ENCODE measurements around the gene BRD7.

Gene BRD7

DNA sequence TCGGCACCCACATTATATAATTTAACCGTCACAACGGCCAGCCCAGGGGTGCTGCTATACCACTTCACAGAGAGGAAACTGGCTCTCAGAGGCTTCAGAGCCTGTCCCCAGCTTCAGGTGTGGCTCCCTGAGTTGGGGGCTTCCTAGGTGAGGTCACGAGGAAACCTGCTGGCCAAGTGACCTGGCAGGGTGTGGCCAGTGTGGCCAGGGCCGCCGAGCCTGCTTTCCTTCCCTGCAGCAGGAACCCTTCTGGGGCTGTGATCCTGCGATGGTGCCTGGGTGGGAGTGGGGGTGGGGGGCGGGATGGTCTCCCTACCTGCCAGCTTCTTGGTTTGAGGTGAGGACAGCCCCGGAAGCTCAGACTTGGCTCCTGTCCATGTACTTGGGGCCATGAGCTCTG lies 62.5 kb downstream of the BRD7 start:
- POLR2A ChIA-PET: interaction anchor here (0.6 kb wide), 1 partner anchor 23 kb away, joined by 3 read pairs; no protein-coding TSS in a partner anchor
- TF ChIP-seq, protein P1, sequence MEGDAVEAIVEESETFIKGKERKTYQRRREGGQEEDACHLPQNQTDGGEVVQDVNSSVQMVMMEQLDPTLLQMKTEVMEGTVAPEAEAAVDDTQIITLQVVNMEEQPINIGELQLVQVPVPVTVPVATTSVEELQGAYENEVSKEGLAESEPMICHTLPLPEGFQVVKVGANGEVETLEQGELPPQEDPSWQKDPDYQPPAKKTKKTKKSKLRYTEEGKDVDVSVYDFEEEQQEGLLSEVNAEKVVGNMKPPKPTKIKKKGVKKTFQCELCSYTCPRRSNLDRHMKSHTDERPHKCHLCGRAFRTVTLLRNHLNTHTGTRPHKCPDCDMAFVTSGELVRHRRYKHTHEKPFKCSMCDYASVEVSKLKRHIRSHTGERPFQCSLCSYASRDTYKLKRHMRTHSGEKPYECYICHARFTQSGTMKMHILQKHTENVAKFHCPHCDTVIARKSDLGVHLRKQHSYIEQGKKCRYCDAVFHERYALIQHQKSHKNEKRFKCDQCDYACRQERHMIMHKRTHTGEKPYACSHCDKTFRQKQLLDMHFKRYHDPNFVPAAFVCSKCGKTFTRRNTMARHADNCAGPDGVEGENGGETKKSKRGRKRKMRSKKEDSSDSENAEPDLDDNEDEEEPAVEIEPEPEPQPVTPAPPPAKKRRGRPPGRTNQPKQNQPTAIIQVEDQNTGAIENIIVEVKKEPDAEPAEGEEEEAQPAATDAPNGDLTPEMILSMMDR (IDR thresholded peaks at IDR 0.05; ENCODE audit: control extremely low read depth, extremely low read depth, low read depth, missing control alignments): no peak
- DNase-seq (ENCODE audit: extremely low spot score): no peak
- CTCF ChIA-PET: interaction anchor here (0.8 to 4.7 kb wide), 2 partner anchors 20 to 359 kb away, joined by 5 to 24 read pairs; no protein-coding TSS in a partner anchor

DNA sequence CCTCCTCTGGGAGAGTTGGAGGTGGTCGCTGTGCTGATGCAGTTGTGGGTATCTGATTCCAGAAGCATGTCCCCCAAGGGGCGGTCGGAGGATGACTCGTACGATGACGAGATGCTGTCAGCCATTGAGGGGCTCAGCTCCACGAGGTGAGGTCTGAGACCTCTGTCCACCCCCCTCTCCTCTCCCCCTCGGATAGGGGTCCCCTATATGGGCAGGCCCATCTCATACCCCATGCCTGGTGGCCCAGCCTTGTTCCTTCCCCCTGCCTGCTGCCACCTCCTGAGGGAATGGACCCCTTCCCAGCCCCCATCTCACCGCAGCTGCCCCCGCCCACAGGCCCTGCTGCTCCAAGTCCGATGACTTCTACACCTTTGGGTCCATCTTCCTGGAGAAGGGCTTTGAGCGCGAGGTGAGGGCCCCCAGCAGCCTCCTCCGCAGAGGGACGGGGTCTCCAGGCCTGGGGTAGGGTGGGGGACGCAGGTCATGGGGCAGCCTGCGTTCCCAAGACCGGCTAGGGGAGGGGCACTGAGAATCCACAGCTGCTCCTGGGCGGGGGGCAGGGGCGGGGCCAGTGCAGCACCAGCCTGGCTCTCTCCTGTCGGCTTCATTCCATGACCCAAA lies 63.2 kb downstream of the BRD7 start:
- DNase-seq (ENCODE audit: extremely low spot score): no peak
- CTCF ChIA-PET: interaction anchor here (0.8 to 4.7 kb wide), 2 partner anchors 21 to 360 kb away, joined by 5 to 24 read pairs; no protein-coding TSS in a partner anchor
- TF ChIP-seq, protein P1 (IDR thresholded peaks at IDR 0.05; ENCODE audit: control extremely low read depth, extremely low read depth, low read depth, missing control alignments): no peak
- POLR2A ChIA-PET: no interaction called here

DNA sequence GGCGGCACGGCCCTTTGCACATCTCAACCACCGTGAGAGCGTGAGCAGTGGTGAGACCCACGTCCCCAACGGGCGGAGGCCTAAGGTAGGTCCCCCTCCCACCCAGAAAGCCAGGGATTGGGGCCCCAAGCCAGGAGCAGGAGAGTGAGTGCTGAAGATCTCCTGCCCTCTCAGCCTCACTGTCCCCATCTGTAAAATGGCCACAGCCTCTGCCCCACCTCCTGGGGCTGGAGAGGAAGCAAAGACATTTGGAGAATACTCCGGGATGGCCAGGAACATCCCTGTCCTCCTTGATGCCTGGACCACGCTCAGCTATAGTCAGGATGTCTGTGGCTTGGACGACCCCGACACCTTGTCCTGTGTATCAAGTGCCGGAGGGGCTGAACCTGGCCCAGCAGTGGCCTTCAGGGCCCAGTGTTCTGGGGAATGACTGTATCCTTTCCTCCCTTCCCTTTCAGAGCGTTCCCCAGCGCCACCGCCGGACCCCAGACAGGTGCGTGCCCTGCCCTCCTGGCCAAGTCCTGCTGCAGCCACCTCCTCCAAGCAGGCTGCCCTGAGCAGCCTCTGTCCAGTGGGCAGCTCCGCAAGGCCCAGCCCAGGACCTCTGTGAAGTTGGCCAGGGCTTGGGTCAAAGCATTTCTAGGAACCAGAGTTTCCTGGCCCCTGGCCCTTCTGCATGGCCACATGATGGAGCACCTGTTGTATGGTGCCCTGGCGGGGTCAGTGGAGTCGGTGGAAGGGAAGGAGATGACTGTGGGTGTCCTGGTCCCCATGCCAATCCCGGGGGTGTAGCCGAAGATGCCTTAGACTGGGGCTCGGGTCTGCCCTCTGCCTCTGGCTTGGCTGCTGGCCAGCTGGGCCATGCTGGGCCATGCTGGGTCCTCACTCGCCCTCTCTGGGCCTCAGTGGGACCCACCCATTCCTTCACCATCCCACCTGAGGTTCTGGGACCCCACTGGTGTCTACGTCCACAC lies 64.0 kb downstream of the BRD7 start:
- no peak for DNase-seq (ENCODE audit: extremely low spot score)
- POLR2A ChIA-PET: no interaction called here
- CTCF ChIA-PET: no interaction called here
- TF ChIP-seq, protein P1 (IDR thresholded peaks at IDR 0.05; ENCODE audit: control extremely low read depth, extremely low read depth, low read depth, missing control alignments): no peak

DNA sequence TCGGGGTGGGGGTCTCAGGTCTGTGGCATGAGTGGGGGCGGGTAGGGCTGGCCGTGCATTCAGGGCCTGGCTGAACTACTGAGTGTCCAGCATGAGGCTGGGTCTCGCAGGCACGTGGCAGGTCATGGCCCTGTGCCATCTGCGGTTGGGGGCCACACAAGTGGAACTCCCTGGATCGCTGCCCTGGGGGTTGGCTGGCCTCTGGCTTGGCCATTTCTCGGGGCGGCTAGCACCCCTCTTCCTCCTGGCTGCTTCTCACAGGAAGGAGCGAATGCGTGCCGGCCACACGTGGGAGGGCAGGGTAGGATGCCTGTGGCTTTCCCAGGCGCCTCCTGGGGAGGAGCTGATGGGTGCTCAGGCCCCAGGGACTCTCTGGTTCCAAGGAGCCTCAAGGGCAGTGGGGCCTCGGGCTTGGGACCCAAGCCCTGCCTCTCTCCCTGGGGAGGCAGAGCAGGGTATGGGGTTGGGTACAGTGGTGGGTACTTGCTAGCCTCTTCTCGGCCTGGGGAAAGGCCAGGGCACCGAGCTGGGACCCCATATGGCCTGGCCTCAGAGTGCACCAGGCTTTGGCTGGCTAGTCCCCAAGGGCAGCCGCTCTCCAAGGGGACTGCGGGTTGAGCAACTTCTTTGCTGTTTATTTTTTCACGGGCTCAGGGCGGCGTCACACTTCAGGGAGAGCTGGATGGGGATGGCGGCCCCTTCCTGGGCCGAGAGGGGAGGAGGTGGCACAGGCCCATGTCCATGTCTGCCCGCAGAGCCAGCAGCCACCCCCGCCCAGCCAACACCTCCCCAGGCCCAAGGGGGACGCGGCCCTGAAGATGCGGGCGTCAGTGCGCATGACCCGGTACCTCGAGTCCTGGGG lies 65.0 kb downstream of the BRD7 start:
- TF ChIP-seq, protein P1 (IDR thresholded peaks at IDR 0.05; ENCODE audit: control extremely low read depth, extremely low read depth, low read depth, missing control alignments): no peak
- ChIA-PET CTCF (no interaction called here), POLR2A (interaction anchor here (0.6 kb wide), 1 partner anchor 37 kb away, joined by 3 read pairs; no protein-coding TSS in a partner anchor)
- no peak for DNase-seq (ENCODE audit: extremely low spot score)

DNA sequence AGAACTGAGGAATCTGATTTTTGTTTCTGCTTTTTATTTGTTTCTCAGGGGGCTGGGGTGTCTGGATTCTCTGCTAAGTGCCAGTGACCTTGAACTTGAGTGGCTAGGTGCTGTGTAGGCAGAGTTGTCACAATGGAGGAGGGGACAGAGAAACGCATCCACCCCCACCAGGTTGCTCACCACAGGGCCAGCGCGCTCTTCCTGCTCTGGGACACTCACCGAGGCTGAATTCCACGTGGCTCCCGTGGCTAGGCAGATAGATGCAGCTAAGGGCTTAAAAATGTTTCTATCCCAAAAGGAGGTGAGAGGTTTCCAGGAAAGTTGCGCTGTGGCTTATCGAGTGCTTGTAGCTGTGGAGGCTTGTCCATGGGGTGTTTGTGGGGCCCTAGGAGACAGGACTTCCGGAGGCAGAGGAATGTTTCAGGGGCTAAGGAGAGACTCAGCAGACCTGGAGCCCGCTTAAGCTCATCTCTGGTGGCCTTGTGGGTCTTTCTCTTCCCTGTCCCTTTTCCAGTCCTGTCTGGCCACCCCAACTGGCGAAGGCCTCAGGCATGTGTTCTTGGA lies 65.7 kb downstream of the BRD7 start:
- POLR2A ChIA-PET: interaction anchor here (0.6 kb wide), 2 partner anchors 19 to 38 kb away, joined by 3 to 4 read pairs; no protein-coding TSS in a partner anchor
- CTCF ChIA-PET: no interaction called here
- TF ChIP-seq, protein P1 (IDR thresholded peaks at IDR 0.05; ENCODE audit: control extremely low read depth, extremely low read depth, low read depth, missing control alignments): no peak
- no peak for DNase-seq (ENCODE audit: extremely low spot score)

All from GM10248 (cell line).